BLaER1 treated with 17β-estradiol and CSF1 and Interleukin-3, amounts not matched to agents 10 nM and 100 nM (cell line): ENCODE results near the gene MBOAT2.

Experiments used
- H3K27ac ChIP-seq, 11 experiments: shearing (Covaris generic); formaldehyde crosslinking; 2 replicates each; pipeline ENCODE4 v1.8.1; 2022
- H3K27me3 ChIP-seq, 11 experiments: shearing (Covaris generic); formaldehyde crosslinking; 2 replicates each; pipeline ENCODE4 v1.8.1; 2022
- H3K36me3 ChIP-seq, 11 experiments: shearing (Covaris generic); formaldehyde crosslinking; 2 replicates each; pipeline ENCODE4 v1.8.1; 2022
- H3K4me1 ChIP-seq, 10 experiments: shearing (Covaris generic); formaldehyde crosslinking; 2 replicates each; pipeline ENCODE4 v1.8.1; 2022
- H3K4me2 ChIP-seq, 11 experiments: shearing (Covaris generic); formaldehyde crosslinking; 2 replicates each; pipeline ENCODE4 v1.8.1; 2022
- H3K4me3 ChIP-seq, 10 experiments: shearing (Covaris generic); formaldehyde crosslinking; 2 replicates each; pipeline ENCODE4 v1.8.1; 2022
- H3K9ac ChIP-seq, 11 experiments: shearing (Covaris generic); formaldehyde crosslinking; 2 replicates each; pipeline ENCODE4 v1.8.1; 2022
- H3K9me3 ChIP-seq, 11 experiments: shearing (Covaris generic); formaldehyde crosslinking; replicated peaks in 1 of 11; 2 replicates each; pipeline ENCODE4 v1.8.1; 2022
- H4K20me1 ChIP-seq, 11 experiments: shearing (Covaris generic); formaldehyde crosslinking; 2 replicates each; pipeline ENCODE4 v1.8.1; 2022
- Cebpa-rat ChIP-seq, 11 experiments: shearing (Covaris generic); IDR thresholded peaks; 2 replicates each; pipeline ENCODE4 v1.8.1; 2022

The MBOAT2 gene

GRCh38 chr2:8851811-8852560 lies 151.5 kb downstream of the MBOAT2 start:
- TF ChIP-seq Cebpa-rat (IDR thresholded peaks at IDR 0.05), result no peak
- H3K36me3 ChIP-seq, result no peaks in the 10 kb centered on the region
- H3K4me1 ChIP-seq, result peaks cover 0 to 5% (median 0%) of the 10 kb centered on the region in 10 experiments; a peak in 2 of 20 replicates
- no peak overlapping the region for H3K4me3 ChIP-seq
- peak overlapping the region in 1 of 11 experiments; percentile 3; a peak in 1 of 22 replicates for H3K4me2 ChIP-seq
- H4K20me1 ChIP-seq, result no peaks in the 10 kb centered on the region
- no peaks in the 10 kb centered on the region for H3K9me3 ChIP-seq
- H3K27ac ChIP-seq, result no peak overlapping the region
- no peaks in the 10 kb centered on the region for H3K27me3 ChIP-seq
- no peak overlapping the region for H3K9ac ChIP-seq

- no peak overlapping the region for H3K4me2 ChIP-seq
- no peaks in the 10 kb centered on the region for H3K9me3 ChIP-seq
- no peak overlapping the region for H3K4me3 ChIP-seq
- no peak overlapping the region for H3K9ac ChIP-seq
- no peaks in the 10 kb centered on the region for H3K36me3 ChIP-seq
- H3K27me3 ChIP-seq, result no peaks in the 10 kb centered on the region
- H4K20me1 ChIP-seq, result no peaks in the 10 kb centered on the region
- no peak overlapping the region for H3K27ac ChIP-seq
- no peak for TF ChIP-seq Cebpa-rat (IDR thresholded peaks at IDR 0.05)
- H3K4me1 ChIP-seq, result peaks cover 0 to 5% (median 0%) of the 10 kb centered on the region in 10 experiments; a peak in 2 of 20 replicates
These were observed 152.5 kb downstream of the MBOAT2 start for GRCh38 chr2:8850845-8851487.

GRCh38 chr2:8849327-8849726 lies 154.2 kb downstream of the MBOAT2 start:
- TF ChIP-seq Cebpa-rat (IDR thresholded peaks at IDR 0.05), result no peak
- Histone ChIP-seq H3K4me2 (no peak overlapping the region), H3K27ac (no peak overlapping the region), H3K9ac (no peak overlapping the region), H3K9me3 (no peaks in the 10 kb centered on the region), H3K27me3 (no peaks in the 10 kb centered on the region), H3K4me3 (no peak overlapping the region), H3K4me1 (peaks cover 0 to 5% (median 3%) of the 10 kb centered on the region in 10 experiments; a peak in 6 of 20 replicates), H3K36me3 (no peaks in the 10 kb centered on the region), H4K20me1 (no peaks in the 10 kb centered on the region)

- Histone ChIP-seq H3K4me2 (no peak overlapping the region), H3K27me3 (no peaks in the 10 kb centered on the region), H3K4me1 (peaks cover 0 to 8% (median 5%) of the 10 kb centered on the region in 10 experiments; a peak in 6 of 20 replicates), H3K9me3 (no peaks in the 10 kb centered on the region), H3K9ac (no peak overlapping the region), H3K36me3 (no peaks in the 10 kb centered on the region), H4K20me1 (no peaks in the 10 kb centered on the region), H3K4me3 (no peak overlapping the region), H3K27ac (no peak overlapping the region)
- no peak for TF ChIP-seq Cebpa-rat (IDR thresholded peaks at IDR 0.05)
These were observed 155.0 kb downstream of the MBOAT2 start for GRCh38 chr2:8848328-8849100.

GRCh38 chr2:8847400-8847799 lies 156.1 kb downstream of the MBOAT2 start:
- no peaks in the 10 kb centered on the region for H4K20me1 ChIP-seq
- no peaks in the 10 kb centered on the region for H3K27me3 ChIP-seq
- H3K9ac ChIP-seq, result no peak overlapping the region
- no peak overlapping the region for H3K27ac ChIP-seq
- H3K9me3 ChIP-seq, result no peaks in the 10 kb centered on the region
- TF ChIP-seq Cebpa-rat (IDR thresholded peaks at IDR 0.05), result no peak
- peaks cover 0 to 8% (median 5%) of the 10 kb centered on the region in 10 experiments; a peak in 7 of 20 replicates for H3K4me1 ChIP-seq
- no peak overlapping the region for H3K4me3 ChIP-seq
- no peak overlapping the region for H3K4me2 ChIP-seq
- H3K36me3 ChIP-seq, result no peaks in the 10 kb centered on the region

- Histone ChIP-seq H3K4me2 (peak overlapping the region in 2 of 11 experiments; percentile 10 to 11; a peak in 1 of 22 replicates), H3K36me3 (no peaks in the 10 kb centered on the region), H3K4me3 (no peak overlapping the region), H4K20me1 (no peaks in the 10 kb centered on the region; a peak in 1 of 22 replicates), H3K27me3 (no peaks in the 10 kb centered on the region), H3K4me1 (peaks cover 0 to 13% (median 9%) of the 10 kb centered on the region in 10 experiments; a peak in 11 of 20 replicates), H3K9me3 (peaks cover 5 to 15% (median 11%) of the 10 kb centered on the region in 11 experiments; a peak in 15 of 22 replicates), H3K9ac (no peak overlapping the region), H3K27ac (0 out of 22 replicates have a peak overlapping the region, but pooled peaks of 1 of the 11 experiments have one; percentile 15)
- no peak for TF ChIP-seq Cebpa-rat (IDR thresholded peaks at IDR 0.05)
These were observed 161.6 kb downstream of the MBOAT2 start for GRCh38 chr2:8841932-8842331.

- Histone ChIP-seq H3K36me3 (no peaks in the 10 kb centered on the region), H3K27ac (no peak overlapping the region), H3K9me3 (peaks cover 5 to 15% (median 11%) of the 10 kb centered on the region in 11 experiments; a peak in 15 of 22 replicates), H4K20me1 (peaks cover 0 to 11% (median 4%) of the 10 kb centered on the region in 11 experiments; a peak in 9 of 22 replicates), H3K9ac (no peak overlapping the region), H3K4me2 (no peak overlapping the region), H3K27me3 (no peaks in the 10 kb centered on the region), H3K4me1 (peaks cover 11 to 24% (median 20%) of the 10 kb centered on the region in 10 experiments), H3K4me3 (no peak overlapping the region)
- no peak for TF ChIP-seq Cebpa-rat (IDR thresholded peaks at IDR 0.05)
These were observed 162.9 kb downstream of the MBOAT2 start for GRCh38 chr2:8840475-8841091.

- peaks cover 16 to 36% (median 25%) of the 10 kb centered on the region in 10 experiments for H3K4me1 ChIP-seq
- peaks cover 0 to 23% (median 15%) of the 10 kb centered on the region in 11 experiments; a peak in 10 of 22 replicates for H4K20me1 ChIP-seq
- peaks cover 5 to 15% (median 11%) of the 10 kb centered on the region in 11 experiments; a peak in 15 of 22 replicates for H3K9me3 ChIP-seq
- H3K4me2 ChIP-seq, result no peak overlapping the region
- no peak overlapping the region for H3K4me3 ChIP-seq
- 0 out of 22 replicates have a peak, but pooled peaks cover 0 to 6% (median 0%) of the 10 kb centered on the region in 11 experiments for H3K36me3 ChIP-seq
- TF ChIP-seq Cebpa-rat (IDR thresholded peaks at IDR 0.05), result no peak
- H3K27ac ChIP-seq, result no peak overlapping the region
- H3K27me3 ChIP-seq, result no peaks in the 10 kb centered on the region
- no peak overlapping the region for H3K9ac ChIP-seq
These were observed 164.1 kb downstream of the MBOAT2 start for GRCh38 chr2:8839189-8839965.
